Body of pancreas (tissue), 4 donors: Measurements from ENCODE around the gene SUMO4. TPM values are rescaled to one million over a fixed set of nuclear protein-coding genes. Genes with fewer than 3 reads are reported as not detected.

ENCODE experiments used
- ATAC-seq: fragments of 150-250 bp; one replicate; pipeline ENCODE4 v1.9.1; 2016
- DNase-seq, 4 donors: peaks; one replicate each; pipeline ENCODE4 v3.0.0-alpha.2; 2019
- H3K27ac ChIP-seq, 4 donors: fragments of 200-600 bp; sonication (generic); 1 replicate in 3 of 4; 2 replicates in 1 of 4; pipeline versions ENCODE4 v1.5.1 to v1.6.1; 2016 to 2019; ENCODE audit warnings: mild to moderate bottlenecking in 1 of 4, mixed read lengths in 1 of 4, moderate library complexity in 1 of 4
- H3K27me3 ChIP-seq, 2 donors: fragments of 200-600 bp; sonication (generic); one replicate each; pipeline ENCODE4 v1.6.0; 2016; ENCODE audit warnings: mild to moderate bottlenecking in 1 of 2
- H3K36me3 ChIP-seq, 2 donors: fragments of 200-600 bp; sonication (generic); replicated peaks in 1 of 2; 2 replicates each; pipeline ENCODE4 v1.5.1; 2016; ENCODE audit warnings: low read depth in 2 of 2; ENCODE audit not compliant: insufficient read depth in 1 of 2
- H3K4me1 ChIP-seq: fragments of 200-600 bp; sonication (generic); one replicate; pipeline ENCODE4 v1.6.0; 2016
- H3K4me3 ChIP-seq, 2 donors: fragments of 200-600 bp; sonication (generic); 1 replicate in 1 of 2; 2 replicates in 1 of 2; pipeline ENCODE4 v1.5.1; 2016 to 2019
- H3K9me3 ChIP-seq, 3 donors: fragments of 200-600 bp; sonication (generic); 1 replicate in 2 of 3; 2 replicates in 1 of 3; pipeline ENCODE4 v1.5.1; 2016
- POLR2A ChIP-seq, 3 donors: fragments of 450-650 bp; IDR thresholded peaks; one replicate each; pipeline ENCODE4 v1.6.1; 2016; ENCODE audit warnings: antibody characterized with exemption in 3 of 3, mild to moderate bottlenecking in 2 of 3
- WGBS, 2 donors: methylation state at CpG; one replicate each; pipeline ENCODE4 v1.1.5; 2017; 5-methylcytosine and 5-hydroxymethylcytosine counted together
- intact Hi-C: fragments of 100-400 bp; cut with DNase I; formaldehyde crosslinking; loops from one replicate; pipeline ENCODE4 v1.15.1; 2023
- total RNA-seq, 2 donors: library from RNA; depleted of rRNA; stranded (reverse); fragments of >200 nt; gene quantifications; one replicate each; pipeline ENCODE4 v1.1.0, GENCODE V29; 2016
- TF ChIP-seq, protein P1 (sequence below), 7 experiments: fragments of 450-650 bp in 4 of 7; fragments of 200-600 bp in 3 of 7; sonication (generic) in 3 of 7; IDR thresholded peaks; one replicate each; pipeline ENCODE4 v1.5.1; 2016 to 2019; ENCODE audit warnings: antibody characterized with exemption in 7 of 7

The SUMO4 gene
- total RNA-seq, 2 donors from 2014 or later: 1.3 TPM; not detected in 1

DNA sequence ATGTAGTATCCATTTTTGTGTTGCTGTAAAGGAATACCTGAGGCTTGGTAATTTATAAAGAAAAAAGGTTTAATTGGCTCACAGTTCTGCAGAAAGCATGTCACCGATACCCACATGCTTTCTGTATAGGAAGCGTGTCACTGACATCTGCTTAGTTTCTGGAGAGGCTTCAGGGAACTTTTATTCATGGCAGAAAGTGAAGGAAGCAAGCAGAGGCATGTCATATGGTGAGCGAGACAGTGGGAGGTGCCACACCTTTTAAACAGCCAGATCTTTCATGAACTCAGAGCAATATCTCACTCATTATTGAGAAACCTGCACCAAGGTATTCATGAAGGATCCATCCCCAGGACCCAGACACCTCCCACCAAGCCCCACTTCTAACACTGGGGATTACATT, 3.5 kb downstream of the SUMO4 start:
- peaks cover 0 to 8% of the 10 kb centered on the region in 2 donors for H3K36me3 ChIP-seq
- no peak for TF ChIP-seq POLR2A (IDR thresholded peaks at IDR 0.05)
- TF ChIP-seq, protein P1, sequence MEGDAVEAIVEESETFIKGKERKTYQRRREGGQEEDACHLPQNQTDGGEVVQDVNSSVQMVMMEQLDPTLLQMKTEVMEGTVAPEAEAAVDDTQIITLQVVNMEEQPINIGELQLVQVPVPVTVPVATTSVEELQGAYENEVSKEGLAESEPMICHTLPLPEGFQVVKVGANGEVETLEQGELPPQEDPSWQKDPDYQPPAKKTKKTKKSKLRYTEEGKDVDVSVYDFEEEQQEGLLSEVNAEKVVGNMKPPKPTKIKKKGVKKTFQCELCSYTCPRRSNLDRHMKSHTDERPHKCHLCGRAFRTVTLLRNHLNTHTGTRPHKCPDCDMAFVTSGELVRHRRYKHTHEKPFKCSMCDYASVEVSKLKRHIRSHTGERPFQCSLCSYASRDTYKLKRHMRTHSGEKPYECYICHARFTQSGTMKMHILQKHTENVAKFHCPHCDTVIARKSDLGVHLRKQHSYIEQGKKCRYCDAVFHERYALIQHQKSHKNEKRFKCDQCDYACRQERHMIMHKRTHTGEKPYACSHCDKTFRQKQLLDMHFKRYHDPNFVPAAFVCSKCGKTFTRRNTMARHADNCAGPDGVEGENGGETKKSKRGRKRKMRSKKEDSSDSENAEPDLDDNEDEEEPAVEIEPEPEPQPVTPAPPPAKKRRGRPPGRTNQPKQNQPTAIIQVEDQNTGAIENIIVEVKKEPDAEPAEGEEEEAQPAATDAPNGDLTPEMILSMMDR (IDR thresholded peaks at IDR 0.05): no peak
- H3K4me1 ChIP-seq: no peaks in the 10 kb centered on the region
- H3K27me3 ChIP-seq: no peaks in the 10 kb centered on the region
- no peak overlapping the region for H3K4me3 ChIP-seq
- ATAC-seq (no peak), DNase-seq (no peak)
- H3K9me3 ChIP-seq: no peaks in the 10 kb centered on the region
- H3K27ac ChIP-seq: no peak overlapping the region
- intact Hi-C loops: no loop called here
- WGBS, 2 donors: 98 to 100% methylated on average over 3 of the region's 3 CpGs

DNA sequence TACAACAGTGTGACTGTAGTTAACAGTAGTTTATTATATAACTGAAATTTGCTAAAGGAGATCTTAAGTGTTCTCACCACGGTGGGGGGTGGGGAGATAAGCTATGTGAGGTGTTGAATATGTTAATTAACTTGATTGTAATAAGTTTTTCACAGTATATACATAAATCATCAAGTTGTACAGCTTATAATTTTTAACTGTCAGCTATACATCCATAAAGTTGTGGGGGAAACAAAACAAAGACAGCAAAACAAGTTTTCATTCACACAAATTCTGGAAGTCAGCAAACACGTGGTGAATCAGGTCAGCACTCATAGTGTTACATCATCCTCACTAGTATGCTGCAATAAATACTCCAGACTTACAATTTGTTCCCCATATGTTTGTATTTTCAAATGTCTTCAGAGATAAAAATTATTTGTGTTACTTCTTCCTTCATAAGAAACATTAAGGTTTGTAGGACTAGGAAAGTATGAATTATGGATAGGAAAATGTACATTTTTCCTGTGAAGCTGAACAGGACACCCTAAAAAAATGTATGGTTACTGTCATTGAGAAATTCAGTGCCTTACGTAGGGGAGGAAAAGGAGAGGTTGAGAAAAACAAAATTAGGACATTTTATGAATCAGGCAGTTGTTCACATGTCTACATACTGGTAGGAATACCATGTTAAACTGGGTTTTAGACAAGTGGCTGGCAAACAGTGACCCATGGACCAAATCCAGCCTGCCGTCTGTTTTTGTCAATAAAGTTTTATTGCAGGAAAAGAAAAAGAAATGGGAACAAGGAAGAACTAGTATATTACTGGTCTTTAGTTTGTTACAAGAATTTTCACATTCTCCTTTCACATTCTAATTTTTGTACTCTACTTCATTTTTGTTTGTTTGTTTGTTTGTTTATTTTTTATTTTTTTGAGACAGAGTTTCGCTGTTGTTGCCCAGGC, 6.0 kb downstream of the SUMO4 start:
- WGBS, 2 donors: 77 to 93% methylated on average over 5 of the region's 5 CpGs
- Histone ChIP-seq H3K4me1 (no peaks in the 10 kb centered on the region), H3K27ac (no peak overlapping the region), H3K36me3 (peaks cover 0 to 7% of the 10 kb centered on the region in 2 donors), H3K9me3 (no peaks in the 10 kb centered on the region), H3K4me3 (no peak overlapping the region), H3K27me3 (no peaks in the 10 kb centered on the region)
- ATAC-seq (no peak), DNase-seq (no peak)
- intact Hi-C loops: no loop called here
- no peak for TF ChIP-seq POLR2A (IDR thresholded peaks at IDR 0.05)
- TF ChIP-seq, protein P1 (IDR thresholded peaks at IDR 0.05): no peak

DNA sequence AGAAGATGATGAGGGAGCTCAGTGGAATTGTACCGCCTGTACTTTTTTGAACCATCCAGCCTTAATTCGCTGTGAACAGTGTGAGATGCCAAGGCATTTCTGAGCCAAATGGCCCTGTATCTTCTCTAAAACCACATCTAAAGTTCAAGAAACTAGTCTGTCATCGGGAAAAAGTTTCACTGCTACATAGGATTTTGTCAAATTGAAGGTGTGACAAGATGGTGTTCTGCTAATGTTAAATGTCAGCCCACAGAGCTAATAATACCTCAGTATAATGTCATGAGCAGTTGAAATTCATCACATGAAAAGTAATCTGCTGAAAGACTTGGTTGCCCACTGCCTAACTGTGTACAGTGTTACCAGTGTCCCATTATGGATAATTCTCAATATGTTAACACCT, 9.6 kb downstream of the SUMO4 start:
- Histone ChIP-seq H3K27me3 (no peaks in the 10 kb centered on the region), H3K4me3 (no peak overlapping the region), H3K27ac (no peak overlapping the region), H3K4me1 (no peaks in the 10 kb centered on the region), H3K36me3 (peaks cover 0 to 1% of the 10 kb centered on the region in 2 donors), H3K9me3 (no peaks in the 10 kb centered on the region)
- TF ChIP-seq, protein P1 (IDR thresholded peaks at IDR 0.05): no peak
- ATAC-seq (no peak), DNase-seq (no peak)
- 93 to 96% methylated on average over 3 of the region's 3 CpGs for WGBS, 2 donors
- intact Hi-C loops: no loop called here

DNA sequence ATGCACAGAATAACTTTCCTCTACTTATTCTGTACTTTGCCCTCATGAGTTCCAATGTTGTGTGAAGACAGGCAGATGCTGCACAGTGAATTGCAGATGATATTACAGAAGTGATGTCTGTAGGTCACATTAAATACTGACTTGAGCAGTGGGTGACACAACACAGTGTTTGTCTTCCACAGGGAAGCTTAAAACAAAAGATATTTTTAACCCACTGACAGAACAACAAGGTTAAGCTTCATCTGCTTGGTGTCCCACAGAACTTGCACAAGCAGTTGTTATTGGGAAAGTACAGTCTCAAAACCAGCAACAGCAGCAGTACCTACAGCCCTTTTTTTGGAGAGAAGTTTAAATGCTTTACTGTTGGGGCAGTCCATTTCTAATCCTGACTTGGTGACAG, 10.5 kb downstream of the SUMO4 start:
- no peak for ATAC-seq
- TF ChIP-seq POLR2A (IDR thresholded peaks at IDR 0.05): no peak
- TF ChIP-seq, protein P1 (IDR thresholded peaks at IDR 0.05): no peak
- H3K4me1 ChIP-seq: no peaks in the 10 kb centered on the region
- no peaks in the 10 kb centered on the region for H3K27me3 ChIP-seq
- H3K4me3 ChIP-seq: no peak overlapping the region
- no peaks in the 10 kb centered on the region for H3K9me3 ChIP-seq
- DNase-seq: no peak
- intact Hi-C loops: no loop called here
- no peak overlapping the region for H3K27ac ChIP-seq
- H3K36me3 ChIP-seq: peaks cover 0 to 1% of the 10 kb centered on the region in 2 donors

DNA sequence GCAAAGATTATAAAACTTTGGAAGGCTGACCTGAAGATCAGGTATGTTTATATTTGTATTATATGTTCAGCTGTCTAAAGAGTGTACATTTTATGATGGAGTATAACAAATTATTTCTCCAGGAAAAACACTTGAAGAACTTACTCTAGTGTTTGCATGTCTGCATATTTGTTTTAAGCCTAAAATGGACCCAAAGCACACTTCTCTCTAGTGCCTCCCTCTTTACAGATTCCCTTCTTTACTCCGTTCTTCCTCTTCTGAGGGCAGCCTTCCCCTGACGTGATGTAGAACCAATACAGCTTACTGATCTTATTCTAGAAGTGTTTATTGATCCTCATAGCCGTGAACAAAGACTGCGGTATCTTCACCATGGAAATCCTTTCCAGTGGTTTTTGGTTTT, 13.9 kb downstream of the SUMO4 start:
- ATAC-seq: no peak
- no peak for DNase-seq
- H3K9me3 ChIP-seq: no peaks in the 10 kb centered on the region
- H3K4me3 ChIP-seq: no peak overlapping the region
- 88 to 95% methylated on average over 4 of the region's 4 CpGs for WGBS, 2 donors
- H3K36me3 ChIP-seq: peaks cover 0 to 1% of the 10 kb centered on the region in 2 donors
- intact Hi-C loops: no loop called here
- no peaks in the 10 kb centered on the region for H3K27me3 ChIP-seq
- TF ChIP-seq POLR2A (IDR thresholded peaks at IDR 0.05): no peak
- TF ChIP-seq, protein P1 (IDR thresholded peaks at IDR 0.05): no peak
- H3K27ac ChIP-seq: no peak overlapping the region
- H3K4me1 ChIP-seq: no peaks in the 10 kb centered on the region
